Measurements from ENCODE around the gene EGFL7. TPM values are rescaled to one million over a fixed set of nuclear protein-coding genes. Genes with fewer than 3 reads are reported as not detected.

Gene EGFL7
- total and polyA plus RNA-seq, 7 donors: 34.7 to 73.4 (median 48.6) TPM

GRCh38 chr9:136694872-136695247 is 32.1 kb downstream of the EGFL7 start:
- DNase-seq (no peak), ATAC-seq (no peak)
- no peak for TF ChIP-seq CTCF (IDR thresholded peaks at IDR 0.05)
- Histone ChIP-seq H3K27ac (no peak overlapping the region), H3K36me3 (ENCODE audit: insufficient read depth in 1 of 2, low read depth in 1 of 2) (no peaks in the 10 kb centered on the region), H3K27me3 (ENCODE audit: insufficient read depth in 3 of 3, low read length in 2 of 3) (peaks cover 0 to 19% (median 5%) of the 10 kb centered on the region in 3 donors), H3K4me1 (peaks cover 23% of the 10 kb centered on the region), H3K9me3 (no peaks in the 10 kb centered on the region), H3K4me3 (no peak overlapping the region)
- WGBS, 3 donors: 84 to 90% (median 86%) methylated on average over 10 to 11 of the region's 11 CpGs
- intact Hi-C loops (cut with DNase I): loop anchor here (5.0 kb wide), 3 partner anchors 48 to 208 kb away; no protein-coding TSS in a partner anchor

GRCh38 chr9:136695435-136695895 is 32.7 kb downstream of the EGFL7 start:
- no peaks in the 10 kb centered on the region for H3K9me3 ChIP-seq
- ATAC-seq: peak in 1 of 4 donors; percentile 14
- no peak overlapping the region for H3K4me3 ChIP-seq
- intact Hi-C loops (cut with DNase I): no loop called here
- no peaks in the 10 kb centered on the region for H3K36me3 ChIP-seq (ENCODE audit: insufficient read depth in 1 of 2, low read depth in 1 of 2)
- no peak overlapping the region for H3K27ac ChIP-seq
- 38 to 58% (median 40%) methylated on average over 9 to 10 of the region's 10 CpGs for WGBS, 3 donors
- H3K4me1 ChIP-seq: peaks cover 17% of the 10 kb centered on the region
- DNase-seq: no peak
- H3K27me3 ChIP-seq (ENCODE audit: insufficient read depth in 3 of 3, low read length in 2 of 3): peaks cover 0 to 25% (median 5%) of the 10 kb centered on the region in 3 donors
- TF ChIP-seq CTCF (IDR thresholded peaks at IDR 0.05): no peak

GRCh38 chr9:136695955-136696354 is 33.2 kb downstream of the EGFL7 start:
- Histone ChIP-seq H3K27me3 (ENCODE audit: insufficient read depth in 3 of 3, low read length in 2 of 3) (peaks cover 0 to 30% (median 5%) of the 10 kb centered on the region in 3 donors), H3K27ac (no peak overlapping the region), H3K9me3 (no peaks in the 10 kb centered on the region), H3K4me3 (no peak overlapping the region), H3K4me1 (peaks cover 14% of the 10 kb centered on the region), H3K36me3 (ENCODE audit: insufficient read depth in 1 of 2, low read depth in 1 of 2) (no peaks in the 10 kb centered on the region)
- TF ChIP-seq CTCF (IDR thresholded peaks at IDR 0.05): no peak
- DNase-seq (no peak), ATAC-seq (peak in 1 of 4 donors; percentile 39)
- WGBS, 3 donors: 28 to 44% (median 35%) methylated on average over 21 to 23 of the region's 23 CpGs
- intact Hi-C loops (cut with DNase I): no loop called here

- Histone ChIP-seq H3K9me3 (no peaks in the 10 kb centered on the region), H3K27ac (no peak overlapping the region), H3K27me3 (ENCODE audit: insufficient read depth in 3 of 3, low read length in 2 of 3) (peaks cover 0 to 36% (median 7%) of the 10 kb centered on the region in 3 donors), H3K4me3 (no peak overlapping the region), H3K36me3 (ENCODE audit: insufficient read depth in 1 of 2, low read depth in 1 of 2) (no peaks in the 10 kb centered on the region), H3K4me1 (peaks cover 10% of the 10 kb centered on the region)
- WGBS, 3 donors: 48 to 67% (median 60%) methylated on average over 8 to 9 of the region's 9 CpGs
- ATAC-seq (no peak), DNase-seq (no peak)
- intact Hi-C loops (cut with DNase I): no loop called here
- no peak for TF ChIP-seq CTCF (IDR thresholded peaks at IDR 0.05)
Measured at GRCh38 chr9:136696502-136696901, 33.8 kb downstream of the EGFL7 start.
